DND-41 (cell line): ENCODE results near the gene DOCK7.

ENCODE experiments used
- ATAC-seq: fragments of 200-7000 bp; cut with Tn5 transposase; 3 replicates; pipeline ENCODE4 v1.9.1; 2021; ENCODE audit warnings: low read depth; ENCODE audit not compliant: insufficient read depth
- DNase-seq: peaks from one replicate; pipeline ENCODE4 v3.0.0-alpha.2; 2020
- H2AFZ ChIP-seq: 2 replicates; pipeline ENCODE4 v1.6.0; 2012; ENCODE audit warnings: low read depth, low read length
- H3K27ac ChIP-seq: 2 replicates; pipeline ENCODE4 v1.5.1; 2012; ENCODE audit warnings: low read length, inconsistent platforms
- H3K27me3 ChIP-seq: fragments of 200-600 bp; sonication (generic); 2 replicates; pipeline ENCODE4 v1.6.0; 2012; ENCODE audit warnings: low read length, mild to moderate bottlenecking, inconsistent platforms; ENCODE audit not compliant: insufficient read depth, poor library complexity
- H3K36me3 ChIP-seq: 2 replicates; pipeline ENCODE4 v1.5.1; 2012; ENCODE audit warnings: low read length, inconsistent platforms; ENCODE audit not compliant: insufficient read depth
- H3K4me1 ChIP-seq: 2 replicates; pipeline ENCODE4 v1.5.1; 2012; ENCODE audit warnings: mild to moderate bottlenecking, low read length; ENCODE audit not compliant: insufficient read depth
- H3K4me2 ChIP-seq: 2 replicates; pipeline ENCODE4 v1.6.0; 2012; ENCODE audit warnings: mild to moderate bottlenecking, moderate library complexity, low read length, inconsistent platforms; ENCODE audit not compliant: insufficient read depth
- H3K4me3 ChIP-seq, 2 experiments: fragments of 200-600 bp in 1 of 2; shearing (Covaris generic) in 1 of 2; 2 replicates each; pipeline ENCODE4 v1.5.1; 2012 to 2016; ENCODE audit warnings: inconsistent platforms in 2 of 2, low read length in 2 of 2, mild to moderate bottlenecking in 2 of 2, low read depth in 1 of 2, moderate library complexity in 1 of 2
- H3K79me2 ChIP-seq: 2 replicates; pipeline ENCODE4 v1.6.0; 2012; ENCODE audit warnings: low read length, inconsistent platforms; ENCODE audit not compliant: insufficient read depth
- H3K9ac ChIP-seq: 2 replicates; pipeline ENCODE4 v1.6.0; 2012; ENCODE audit warnings: low read depth, mild to moderate bottlenecking, inconsistent platforms, low read length, moderate library complexity
- H3K9me3 ChIP-seq: 2 replicates; pipeline ENCODE4 v1.5.1; 2012; ENCODE audit warnings: low read length, moderate library complexity, mild to moderate bottlenecking, inconsistent platforms; ENCODE audit not compliant: insufficient read depth, severe bottlenecking
- H4K20me1 ChIP-seq: 2 replicates; pipeline ENCODE4 v1.6.0; 2012; ENCODE audit warnings: low read length; ENCODE audit not compliant: insufficient read depth
- EZH2 ChIP-seq: IDR thresholded peaks from 3 replicates; pipeline ENCODE4 v1.6.1; 2012; ENCODE audit warnings: borderline replicate concordance, low read depth, mild to moderate bottlenecking, moderate library complexity, low read length, inconsistent platforms; ENCODE audit not compliant: severe bottlenecking
- TF ChIP-seq, protein P1 (sequence below): IDR thresholded peaks from 2 replicates; pipeline ENCODE4 v1.5.1; 2012; ENCODE audit warnings: borderline replicate concordance, low read length, moderate library complexity, mild to moderate bottlenecking; ENCODE audit not compliant: poor library complexity, severe bottlenecking; ENCODE audit errors: extremely low read depth

The DOCK7 gene

GRCh38 chr1:62676611-62677356, 11.4 kb downstream of the DOCK7 start:
- Histone ChIP-seq H3K9ac (no peak overlapping the region), H3K36me3 (no peaks in the 10 kb centered on the region; the same call in 1 of the 2 replicates), H3K4me1 (no peaks in the 10 kb centered on the region), H3K27ac (no peak overlapping the region), H3K79me2 (peaks cover 52% of the 10 kb centered on the region), H2AFZ (no peak overlapping the region), H3K9me3 (no peaks in the 10 kb centered on the region), H3K4me2 (no peak overlapping the region), H3K27me3 (no peaks in the 10 kb centered on the region), H3K4me3 (no peak overlapping the region), H4K20me1 (peaks cover 13% of the 10 kb centered on the region)
- no peak for DNase-seq
- TF ChIP-seq EZH2, result no peak
- TF ChIP-seq, protein P1, sequence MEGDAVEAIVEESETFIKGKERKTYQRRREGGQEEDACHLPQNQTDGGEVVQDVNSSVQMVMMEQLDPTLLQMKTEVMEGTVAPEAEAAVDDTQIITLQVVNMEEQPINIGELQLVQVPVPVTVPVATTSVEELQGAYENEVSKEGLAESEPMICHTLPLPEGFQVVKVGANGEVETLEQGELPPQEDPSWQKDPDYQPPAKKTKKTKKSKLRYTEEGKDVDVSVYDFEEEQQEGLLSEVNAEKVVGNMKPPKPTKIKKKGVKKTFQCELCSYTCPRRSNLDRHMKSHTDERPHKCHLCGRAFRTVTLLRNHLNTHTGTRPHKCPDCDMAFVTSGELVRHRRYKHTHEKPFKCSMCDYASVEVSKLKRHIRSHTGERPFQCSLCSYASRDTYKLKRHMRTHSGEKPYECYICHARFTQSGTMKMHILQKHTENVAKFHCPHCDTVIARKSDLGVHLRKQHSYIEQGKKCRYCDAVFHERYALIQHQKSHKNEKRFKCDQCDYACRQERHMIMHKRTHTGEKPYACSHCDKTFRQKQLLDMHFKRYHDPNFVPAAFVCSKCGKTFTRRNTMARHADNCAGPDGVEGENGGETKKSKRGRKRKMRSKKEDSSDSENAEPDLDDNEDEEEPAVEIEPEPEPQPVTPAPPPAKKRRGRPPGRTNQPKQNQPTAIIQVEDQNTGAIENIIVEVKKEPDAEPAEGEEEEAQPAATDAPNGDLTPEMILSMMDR, result no peak
- ATAC-seq, result no peak

GRCh38 chr1:62673629-62674028, 14.6 kb downstream of the DOCK7 start:
- Histone ChIP-seq H3K9me3 (no peaks in the 10 kb centered on the region), H3K27ac (no peak overlapping the region), H3K36me3 (no peaks in the 10 kb centered on the region; the same call in 1 of the 2 replicates), H2AFZ (no peak overlapping the region), H4K20me1 (peaks cover 13% of the 10 kb centered on the region), H3K9ac (no peak overlapping the region), H3K4me2 (no peak overlapping the region), H3K4me3 (no peak overlapping the region), H3K27me3 (no peaks in the 10 kb centered on the region), H3K79me2 (peaks cover 50% of the 10 kb centered on the region), H3K4me1 (no peaks in the 10 kb centered on the region)
- no peak for ATAC-seq
- DNase-seq, result no peak
- TF ChIP-seq, protein P1, result no peak
- TF ChIP-seq EZH2, result no peak

DNA sequence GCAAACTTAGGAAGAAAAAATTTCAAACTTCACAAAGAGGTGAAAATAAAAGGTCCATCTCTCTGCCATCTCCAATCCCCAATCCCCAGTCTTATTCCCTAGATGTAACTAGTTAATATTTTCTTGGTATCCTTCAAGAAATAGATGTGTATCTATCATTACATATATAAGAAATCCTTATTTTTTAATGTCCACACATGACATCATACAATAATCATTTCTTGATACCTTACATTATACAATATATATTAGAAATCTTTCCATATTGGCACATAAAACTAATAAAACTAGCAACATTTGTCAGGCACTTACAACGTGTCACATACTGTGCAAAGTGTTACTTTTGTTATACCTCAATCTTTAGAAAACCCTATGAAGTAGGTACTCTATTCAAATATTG, 16.2 kb downstream of the DOCK7 start:
- H3K4me2 ChIP-seq, result no peak overlapping the region
- ATAC-seq (no peak), DNase-seq (no peak)
- peaks cover 11% of the 10 kb centered on the region for H4K20me1 ChIP-seq
- H3K27ac ChIP-seq, result no peak overlapping the region
- no peak overlapping the region for H3K9ac ChIP-seq
- H3K36me3 ChIP-seq, result no peaks in the 10 kb centered on the region; the same call in 1 of the 2 replicates
- no peaks in the 10 kb centered on the region for H3K9me3 ChIP-seq
- H3K4me1 ChIP-seq, result no peaks in the 10 kb centered on the region
- H3K4me3 ChIP-seq, result no peak overlapping the region
- TF ChIP-seq, protein P1, result no peak
- TF ChIP-seq EZH2, result no peak
- H3K79me2 ChIP-seq, result peaks cover 44% of the 10 kb centered on the region
- H2AFZ ChIP-seq, result no peak overlapping the region
- H3K27me3 ChIP-seq, result no peaks in the 10 kb centered on the region
